SU-DHL-6 (cell line): ENCODE data around the gene MDFI.

Experiments used
- CTCF ChIP-seq: fragments of 200-600 bp; sonication (generic); IDR thresholded peaks from one replicate; pipeline ENCODE4 v1.5.1; 2017; ENCODE audit warnings: antibody characterized with exemption, mild to moderate bottlenecking, low read length, moderate library complexity; ENCODE audit not compliant: insufficient read depth, poor library complexity, severe bottlenecking
- EZH2phosphoT487 ChIP-seq: fragments of 200-600 bp; sonication (generic), shearing (Covaris generic); conservative IDR thresholded peaks from 2 replicates; pipeline ENCODE4 v1.6.1; 2018; ENCODE audit warnings: mild to moderate bottlenecking, antibody characterized with exemption, low read length, moderate library complexity, mixed read lengths

- TF ChIP-seq CTCF = no peak
- TF ChIP-seq EZH2phosphoT487 = no peak
These were observed 3.2 kb downstream of the MDFI start for GRCh38 chr6:41641352-41641925.
